ENCODE data around the gene RBP3.

Gene RBP3

GRCh38 chr10:47359626-47360418 lies 11.7 kb downstream of the RBP3 start:
- DNase-seq, result no peak

GRCh38 chr10:47360419-47361040 lies 12.4 kb downstream of the RBP3 start:
- no peak for DNase-seq

GRCh38 chr10:47361293-47361692 lies 13.1 kb downstream of the RBP3 start:
- DNase-seq, result no peak

- no peak for DNase-seq
Observed at GRCh38 chr10:47362199-47362598, 14.0 kb downstream of the RBP3 start.

GRCh38 chr10:47363781-47364180 lies 15.6 kb downstream of the RBP3 start:
- no peak for DNase-seq

- DNase-seq, result no peak
Observed at GRCh38 chr10:47364366-47364765, 16.2 kb downstream of the RBP3 start.

- DNase-seq, result no peak
Observed at GRCh38 chr10:47364911-47365310, 16.7 kb downstream of the RBP3 start.

- no peak for DNase-seq
Observed at GRCh38 chr10:47365431-47366180, 17.4 kb downstream of the RBP3 start.

- DNase-seq, result no peak
Observed at GRCh38 chr10:47366181-47366631, 18.0 kb downstream of the RBP3 start.

- no peak for DNase-seq
Observed at GRCh38 chr10:47366731-47367460, 18.7 kb downstream of the RBP3 start.

GRCh38 chr10:47367646-47368045 lies 19.5 kb downstream of the RBP3 start:
- DNase-seq, result no peak

- no peak for DNase-seq
Observed at GRCh38 chr10:47368431-47369180, 20.4 kb downstream of the RBP3 start.

GRCh38 chr10:47369251-47369894 lies 21.2 kb downstream of the RBP3 start:
- no peak for DNase-seq

GRCh38 chr10:47370015-47370767 lies 22.0 kb downstream of the RBP3 start:
- DNase-seq, result no peak

- DNase-seq, result no peak
Observed at GRCh38 chr10:47370878-47371277, 22.7 kb downstream of the RBP3 start.

- DNase-seq, result no peak
Observed at GRCh38 chr10:47371629-47372485, 23.7 kb downstream of the RBP3 start.

GRCh38 chr10:47372726-47373125 lies 24.6 kb downstream of the RBP3 start:
- DNase-seq, result no peak

- no peak for DNase-seq
Observed at GRCh38 chr10:47374611-47375536, 26.7 kb downstream of the RBP3 start.

Measured in activated CD8-positive, alpha-beta memory T cell treated with anti-CD3 and anti-CD28 coated beads, Interleukin-2, amount 50 U/mL, for 4 hours (primary cell).